ENCODE data around the gene PLAAT1. TPM values are rescaled to one million over a fixed set of nuclear protein-coding genes. Genes with fewer than 3 reads are reported as not detected.

The PLAAT1 gene
- total RNA-seq, 2 experiments from 2014 or later = 0.39 TPM; not detected in 1

Other genes with a start within 250 kb of the PLAAT1 start
- not detected for gene ATP13A5, start 137.5 kb downstream of the PLAAT1 start, total RNA-seq